GM13977 (cell line): ENCODE data around the gene MYLIP.

Source experiments
- DNase-seq: peaks from one replicate; pipeline ENCODE4 v3.0.0; 2012; ENCODE audit warnings: low spot score
- CTCF ChIP-seq: IDR thresholded peaks from 2 replicates; pipeline ENCODE4 v1.5.1; 2012; ENCODE audit warnings: mild to moderate bottlenecking, control low read depth; ENCODE audit not compliant: insufficient read depth; ENCODE audit errors: extremely low read depth, missing control alignments
- in situ Hi-C: fragments of 300-500 bp; cut with MboI; formaldehyde crosslinking; loops from one replicate; pipeline ENCODE4 v1.12.0; 2022; ENCODE audit warnings: low sequenced_read_pairs, low pct_unique_long_range_greater_than_20kb, mixed read lengths, inconsistent platforms; ENCODE audit not compliant: unreplicated experiment

MYLIP gene

GRCh38 chr6:16095180-16095579, 33.7 kb upstream of the MYLIP start:
- no peak for DNase-seq
- TF ChIP-seq CTCF = no peak
- in situ Hi-C loops = no loop called here

GRCh38 chr6:16097382-16098171, 31.3 kb upstream of the MYLIP start:
- no peak for TF ChIP-seq CTCF
- peak; percentile 16 for DNase-seq
- in situ Hi-C loops = no loop called here

GRCh38 chr6:16098211-16098610, 30.7 kb upstream of the MYLIP start:
- TF ChIP-seq CTCF = no peak
- in situ Hi-C loops = no loop called here
- DNase-seq = no peak

GRCh38 chr6:16102208-16102607, 26.7 kb upstream of the MYLIP start:
- in situ Hi-C loops = no loop called here
- DNase-seq = no peak
- TF ChIP-seq CTCF = no peak

- TF ChIP-seq CTCF = no peak
- no peak for DNase-seq
Observed at GRCh38 chr6:16103722-16104121, 25.2 kb upstream of the MYLIP start.

GRCh38 chr6:16104624-16105433, 24.1 kb upstream of the MYLIP start:
- no peak for TF ChIP-seq CTCF
- in situ Hi-C loops = no loop called here
- DNase-seq = no peak

More at GRCh38 chr6:16103722-16104121, 25.2 kb upstream of the MYLIP start:
- in situ Hi-C loops = no loop called here
